Gastroesophageal sphincter (tissue), 4 donors: ENCODE data around the gene GNG12. TPM values are rescaled to one million over a fixed set of nuclear protein-coding genes. Genes with fewer than 3 reads are reported as not detected.

Experiments used
- ATAC-seq: fragments of 150-250 bp; one replicate; pipeline ENCODE4 v1.9.1; 2016; ENCODE audit warnings: mild to moderate bottlenecking, moderate library complexity
- H3K27ac ChIP-seq, 4 donors: fragments of 200-600 bp; sonication (generic) in 3 of 4; 1 replicate in 3 of 4; 2 replicates in 1 of 4; pipeline ENCODE4 v1.5.1; 2016 to 2019
- H3K27me3 ChIP-seq: fragments of 200-600 bp; sonication (generic); one replicate; pipeline ENCODE4 v1.5.1; 2019
- H3K36me3 ChIP-seq, 2 donors: fragments of 200-600 bp; sonication (generic); one replicate each; pipeline ENCODE4 v1.5.1; 2019; ENCODE audit warnings: control low read depth in 1 of 2
- H3K4me1 ChIP-seq, 3 donors: fragments of 200-600 bp; sonication (generic); 1 replicate in 2 of 3; 2 replicates in 1 of 3; pipeline ENCODE4 v1.5.1; 2016 to 2019; ENCODE audit warnings: control low read depth in 2 of 3
- H3K4me3 ChIP-seq, 2 donors: fragments of 200-600 bp; sonication (generic); one replicate each; pipeline ENCODE4 v1.5.1; 2019; ENCODE audit warnings: mild to moderate bottlenecking in 1 of 2, moderate library complexity in 1 of 2
- H3K9me3 ChIP-seq, 3 donors: fragments of 200-600 bp; sonication (generic); one replicate each; pipeline ENCODE4 v1.5.1; 2017 to 2019; ENCODE audit warnings: control low read depth in 2 of 3
- EP300 ChIP-seq: sonication (generic); formaldehyde crosslinking; IDR thresholded peaks from one replicate; pipeline ENCODE4 v1.6.1; 2017; ENCODE audit warnings: antibody characterized with exemption, mild to moderate bottlenecking
- POLR2A ChIP-seq, 2 donors: fragments of 450-650 bp; IDR thresholded peaks; one replicate each; pipeline ENCODE4 v1.6.1; 2017; ENCODE audit warnings: antibody characterized with exemption in 2 of 2, mild to moderate bottlenecking in 2 of 2, moderate library complexity in 1 of 2
- POLR2AphosphoS5 ChIP-seq: sonication (generic); formaldehyde crosslinking; IDR thresholded peaks from one replicate; pipeline ENCODE4 v1.6.1; 2017; ENCODE audit warnings: antibody characterized with exemption
- WGBS, 2 donors: methylation state at CpG; one replicate each; pipeline ENCODE4 v1.1.5; 2018; ENCODE audit warnings: low coverage in 1 of 2; 5-methylcytosine and 5-hydroxymethylcytosine counted together
- total RNA-seq, 4 donors: library from RNA; depleted of rRNA; stranded (reverse); fragments of >200 nt; gene quantifications; one replicate each; pipeline ENCODE4 v1.1.0, GENCODE V29; 2016
- TF ChIP-seq, protein P1 (sequence below), 4 experiments: fragments of 200-600 bp in 2 of 4; fragments of 450-650 bp in 2 of 4; sonication (generic) in 1 of 4; IDR thresholded peaks; one replicate each; pipeline ENCODE4 v1.5.1; 2017 to 2019; ENCODE audit warnings: antibody characterized with exemption in 4 of 4, mild to moderate bottlenecking in 2 of 4, moderate library complexity in 2 of 4

The GNG12 gene
- total RNA-seq, 4 donors from 2014 or later: 135 to 175 (median 149) TPM

DNA sequence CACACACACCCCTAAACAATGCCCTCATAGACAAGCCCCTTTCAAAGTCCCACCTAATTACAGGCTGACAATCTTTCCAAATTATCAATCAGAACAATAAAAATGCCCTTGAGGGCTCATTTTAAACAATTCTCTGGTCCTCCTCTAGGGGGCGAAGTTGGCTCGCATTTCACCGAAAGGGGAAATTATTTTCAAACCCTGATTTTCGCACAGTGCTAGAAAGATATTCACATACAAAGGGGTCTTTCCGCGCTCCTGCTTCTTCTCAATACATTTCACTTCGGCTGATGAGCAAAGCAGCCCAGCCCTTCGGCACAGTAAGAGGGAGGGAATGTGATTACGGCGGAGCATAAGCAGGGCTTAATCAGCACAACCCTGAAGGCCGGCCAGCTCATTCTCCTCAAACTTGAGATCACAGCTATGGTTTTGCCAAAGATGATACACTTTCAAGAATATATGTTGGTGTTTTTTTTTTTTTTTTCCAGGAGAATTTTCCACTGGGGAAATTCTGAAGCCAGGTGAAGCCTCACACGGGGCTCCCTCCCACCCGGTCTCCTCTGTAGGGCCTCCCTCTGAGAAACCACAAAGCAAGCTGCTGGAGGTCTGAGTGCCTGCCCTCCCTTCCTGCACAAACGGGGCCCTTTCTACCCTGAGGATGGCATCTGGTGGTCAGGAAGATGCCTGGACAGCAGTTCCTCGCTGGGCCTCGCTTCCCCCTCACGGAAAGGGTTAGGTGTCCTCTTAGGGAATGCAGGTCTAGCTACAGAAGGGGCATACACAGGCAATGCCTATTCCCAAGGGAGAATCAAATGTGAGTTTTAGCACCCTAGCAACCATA lies 66.9 kb downstream of the GNG12 start:
- H3K9me3 ChIP-seq: no peaks in the 10 kb centered on the region
- TF ChIP-seq, protein P1, sequence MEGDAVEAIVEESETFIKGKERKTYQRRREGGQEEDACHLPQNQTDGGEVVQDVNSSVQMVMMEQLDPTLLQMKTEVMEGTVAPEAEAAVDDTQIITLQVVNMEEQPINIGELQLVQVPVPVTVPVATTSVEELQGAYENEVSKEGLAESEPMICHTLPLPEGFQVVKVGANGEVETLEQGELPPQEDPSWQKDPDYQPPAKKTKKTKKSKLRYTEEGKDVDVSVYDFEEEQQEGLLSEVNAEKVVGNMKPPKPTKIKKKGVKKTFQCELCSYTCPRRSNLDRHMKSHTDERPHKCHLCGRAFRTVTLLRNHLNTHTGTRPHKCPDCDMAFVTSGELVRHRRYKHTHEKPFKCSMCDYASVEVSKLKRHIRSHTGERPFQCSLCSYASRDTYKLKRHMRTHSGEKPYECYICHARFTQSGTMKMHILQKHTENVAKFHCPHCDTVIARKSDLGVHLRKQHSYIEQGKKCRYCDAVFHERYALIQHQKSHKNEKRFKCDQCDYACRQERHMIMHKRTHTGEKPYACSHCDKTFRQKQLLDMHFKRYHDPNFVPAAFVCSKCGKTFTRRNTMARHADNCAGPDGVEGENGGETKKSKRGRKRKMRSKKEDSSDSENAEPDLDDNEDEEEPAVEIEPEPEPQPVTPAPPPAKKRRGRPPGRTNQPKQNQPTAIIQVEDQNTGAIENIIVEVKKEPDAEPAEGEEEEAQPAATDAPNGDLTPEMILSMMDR (IDR thresholded peaks at IDR 0.05): peak; percentile 77 to 86 (median 83)
- TF ChIP-seq POLR2A (IDR thresholded peaks at IDR 0.05): no peak
- TF ChIP-seq POLR2AphosphoS5: peak; percentile 56
- TF ChIP-seq EP300: no peak
- peak; percentile 53 for ATAC-seq
- H3K27me3 ChIP-seq: no peaks in the 10 kb centered on the region
- peaks cover 0 to 65% (median 0%) of the 10 kb centered on the region in 3 donors for H3K4me1 ChIP-seq
- 1 to 9% methylated on average over 12 of the region's 17 CpGs for WGBS, 2 donors
- H3K27ac ChIP-seq: peak overlapping the region in 3 of 4 donors; percentile 49 to 68 (median 61)
- peak overlapping the region; percentile 23 to 32 for H3K4me3 ChIP-seq
- H3K36me3 ChIP-seq: no peaks in the 10 kb centered on the region

DNA sequence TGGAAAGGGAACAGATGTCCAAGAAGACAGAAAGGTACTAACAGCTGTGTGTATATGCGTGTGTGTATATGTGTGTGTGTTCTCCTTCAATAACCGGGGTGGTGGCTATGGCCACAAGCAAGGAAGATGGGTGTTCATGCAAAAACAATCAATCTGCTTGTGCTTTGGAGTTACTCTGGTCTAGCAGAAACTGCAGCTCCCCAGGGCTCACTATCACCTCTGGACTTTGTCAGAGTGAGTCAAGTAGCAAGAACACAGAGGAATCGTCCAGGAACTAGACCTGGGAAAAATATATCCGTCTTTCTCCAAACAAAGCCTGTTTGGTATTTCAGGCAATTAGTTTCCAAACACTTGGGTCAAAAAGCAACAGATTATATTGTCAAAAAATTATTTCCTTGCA lies 68.6 kb downstream of the GNG12 start:
- 33 to 55% methylated on average over 4 of the region's 4 CpGs for WGBS, 2 donors
- H3K9me3 ChIP-seq: no peaks in the 10 kb centered on the region
- H3K4me1 ChIP-seq: peaks cover 5 to 70% (median 12%) of the 10 kb centered on the region in 3 donors
- ATAC-seq: no peak
- no peak overlapping the region for H3K27ac ChIP-seq
- no peak for TF ChIP-seq POLR2A (IDR thresholded peaks at IDR 0.05)
- TF ChIP-seq POLR2AphosphoS5: no peak
- no peak for TF ChIP-seq EP300
- TF ChIP-seq, protein P1 (IDR thresholded peaks at IDR 0.05): no peak
- H3K36me3 ChIP-seq: no peaks in the 10 kb centered on the region
- H3K4me3 ChIP-seq: no peak overlapping the region
- H3K27me3 ChIP-seq: no peaks in the 10 kb centered on the region

DNA sequence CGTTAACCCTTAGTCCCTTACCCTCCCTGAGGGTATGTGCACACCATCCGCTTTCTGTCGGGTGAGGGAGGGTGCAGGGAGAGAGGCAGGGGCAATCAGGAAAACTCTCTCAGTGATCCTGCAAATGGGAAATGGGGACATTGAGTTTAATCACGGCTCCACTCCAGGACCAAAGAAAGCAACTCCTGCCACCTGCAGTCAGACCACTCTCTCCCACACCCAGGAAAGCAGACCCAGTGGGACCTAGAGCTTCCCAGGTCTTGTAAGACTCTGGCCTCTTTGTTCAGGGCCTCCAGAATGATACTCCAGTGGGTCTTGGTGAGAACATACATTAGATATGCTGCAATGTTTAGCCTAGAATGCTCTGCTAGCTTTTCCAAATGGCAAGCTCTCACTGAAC lies 71.5 kb downstream of the GNG12 start:
- TF ChIP-seq POLR2AphosphoS5 (no peak), POLR2A (IDR thresholded peaks at IDR 0.05) (no peak), EP300 (no peak)
- TF ChIP-seq, protein P1 (IDR thresholded peaks at IDR 0.05): no peak
- Histone ChIP-seq H3K4me3 (no peak overlapping the region), H3K36me3 (no peaks in the 10 kb centered on the region), H3K27me3 (no peaks in the 10 kb centered on the region), H3K4me1 (peaks cover 7 to 79% (median 13%) of the 10 kb centered on the region in 3 donors), H3K9me3 (no peaks in the 10 kb centered on the region), H3K27ac (no peak overlapping the region)
- ATAC-seq: no peak
- WGBS, 2 donors: 79 to 83% methylated on average over 2 to 4 of the region's 4 CpGs

DNA sequence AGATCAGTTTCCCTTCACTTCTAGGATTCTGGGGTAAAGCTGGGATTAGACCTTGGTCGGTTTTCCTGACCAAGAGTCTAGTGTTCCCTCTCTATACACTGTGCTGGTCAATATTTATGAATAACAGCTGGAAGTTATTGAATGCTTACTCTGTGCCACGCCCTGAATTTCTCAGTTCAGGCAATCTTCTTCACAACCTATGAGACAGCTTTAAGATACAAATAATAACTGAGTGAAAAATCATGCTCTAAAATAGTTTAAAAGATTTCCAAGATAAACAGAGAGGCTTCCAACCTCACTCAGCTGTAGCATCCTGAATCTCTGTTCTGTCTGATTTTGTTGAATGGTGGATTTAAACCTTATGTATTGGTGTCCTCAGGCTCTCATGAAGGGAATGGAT lies 72.2 kb downstream of the GNG12 start:
- Histone ChIP-seq H3K36me3 (no peaks in the 10 kb centered on the region), H3K27me3 (no peaks in the 10 kb centered on the region), H3K4me1 (peaks cover 7 to 79% (median 13%) of the 10 kb centered on the region in 3 donors), H3K9me3 (no peaks in the 10 kb centered on the region), H3K4me3 (no peak overlapping the region), H3K27ac (peak overlapping the region in 3 of 4 donors; percentile 45 to 60 (median 47))
- TF ChIP-seq, protein P1 (IDR thresholded peaks at IDR 0.05): no peak
- TF ChIP-seq POLR2A (IDR thresholded peaks at IDR 0.05): no peak
- TF ChIP-seq EP300: no peak
- TF ChIP-seq POLR2AphosphoS5: no peak
- no peak for ATAC-seq
- WGBS, 2 donors: 67 to 76% methylated on average over 2 of the region's 2 CpGs
